ENCODE measurements around the gene CYTH1. TPM values are rescaled to one million over a fixed set of nuclear protein-coding genes. Genes with fewer than 3 reads are reported as not detected.

Gene CYTH1
- total RNA-seq, 1 donor from 2014 or later: 62.9 TPM

- H3K4me1 ChIP-seq: peaks cover 39% of the 10 kb centered on the region
- TF ChIP-seq POLR2AphosphoS5 (IDR thresholded peaks at IDR 0.05; ENCODE audit: insufficient read depth in 1 of 2, low read depth in 1 of 2) (no peak), POLR2A (IDR thresholded peaks at IDR 0.05) (no peak), CTCF (IDR thresholded peaks at IDR 0.05) (no peak)
- no peaks in the 10 kb centered on the region for H3K9me3 ChIP-seq
- no peak for DNase-seq (ENCODE audit: extremely low spot score in 2 of 2)
- peak overlapping the region; percentile 59 for H3K27ac ChIP-seq
- intact Hi-C loops (cut with DNase I): no loop called here
- H3K36me3 ChIP-seq: peaks cover 0 to 9% of the 10 kb centered on the region in 2 donors
- no peaks in the 10 kb centered on the region for H3K27me3 ChIP-seq
- H3K4me3 ChIP-seq: no peak overlapping the region
Measured at GRCh38 chr17:78789149-78789662, 7.1 kb upstream of the CYTH1 start.

GRCh38 chr17:78788451-78788850 lies 6.4 kb upstream of the CYTH1 start:
- no peak for DNase-seq (ENCODE audit: extremely low spot score in 2 of 2)
- H3K27me3 ChIP-seq: no peaks in the 10 kb centered on the region
- TF ChIP-seq CTCF (IDR thresholded peaks at IDR 0.05) (no peak), POLR2A (IDR thresholded peaks at IDR 0.05) (no peak)
- H3K4me3 ChIP-seq: no peak overlapping the region
- peak overlapping the region; percentile 59 for H3K27ac ChIP-seq
- no peaks in the 10 kb centered on the region for H3K9me3 ChIP-seq
- peaks cover 0 to 5% of the 10 kb centered on the region in 2 donors for H3K36me3 ChIP-seq
- H3K4me1 ChIP-seq: peaks cover 39% of the 10 kb centered on the region
- intact Hi-C loops (cut with DNase I): no loop called here

- Histone ChIP-seq H3K27me3 (no peaks in the 10 kb centered on the region), H3K4me3 (no peak overlapping the region)
Measured at GRCh38 chr17:78787444-78787843, 5.4 kb upstream of the CYTH1 start.

GRCh38 chr17:78785663-78786057 lies 3.6 kb upstream of the CYTH1 start:
- Histone ChIP-seq H3K9me3 (no peaks in the 10 kb centered on the region), H3K27ac (peak overlapping the region; percentile 0), H3K4me3 (no peak overlapping the region), H3K36me3 (no peaks in the 10 kb centered on the region), H3K27me3 (no peaks in the 10 kb centered on the region), H3K4me1 (peaks cover 26% of the 10 kb centered on the region)
- intact Hi-C loops (cut with DNase I): no loop called here
- DNase-seq (ENCODE audit: extremely low spot score in 2 of 2): no peak
- TF ChIP-seq CTCF (IDR thresholded peaks at IDR 0.05): no peak
- TF ChIP-seq POLR2A (IDR thresholded peaks at IDR 0.05): no peak
- no peak for TF ChIP-seq POLR2AphosphoS5 (IDR thresholded peaks at IDR 0.05; ENCODE audit: insufficient read depth in 1 of 2, low read depth in 1 of 2)

More at GRCh38 chr17:78787444-78787843, 5.4 kb upstream of the CYTH1 start:
- Histone ChIP-seq H3K36me3 (no peaks in the 10 kb centered on the region), H3K9me3 (no peaks in the 10 kb centered on the region), H3K27ac (no peak overlapping the region), H3K4me1 (peaks cover 39% of the 10 kb centered on the region)
- no peak for DNase-seq (ENCODE audit: extremely low spot score in 2 of 2)
- TF ChIP-seq POLR2AphosphoS5 (IDR thresholded peaks at IDR 0.05; ENCODE audit: insufficient read depth in 1 of 2, low read depth in 1 of 2) (no peak), POLR2A (IDR thresholded peaks at IDR 0.05) (no peak), CTCF (IDR thresholded peaks at IDR 0.05) (no peak)
- intact Hi-C loops (cut with DNase I): no loop called here

- H3K4me1 ChIP-seq: peaks cover 26% of the 10 kb centered on the region
- DNase-seq (ENCODE audit: extremely low spot score in 2 of 2): no peak
- intact Hi-C loops (cut with DNase I): no loop called here
- H3K27ac ChIP-seq: peak overlapping the region; percentile 0
- no peaks in the 10 kb centered on the region for H3K9me3 ChIP-seq
- no peak overlapping the region for H3K4me3 ChIP-seq
- H3K36me3 ChIP-seq: no peaks in the 10 kb centered on the region
- TF ChIP-seq POLR2AphosphoS5 (IDR thresholded peaks at IDR 0.05; ENCODE audit: insufficient read depth in 1 of 2, low read depth in 1 of 2) (no peak), POLR2A (IDR thresholded peaks at IDR 0.05) (no peak), CTCF (IDR thresholded peaks at IDR 0.05) (no peak)
- H3K27me3 ChIP-seq: no peaks in the 10 kb centered on the region
Measured at GRCh38 chr17:78785011-78785662, 3.1 kb upstream of the CYTH1 start.

All from vagina (tissue), 2 donors.